ENCODE data around the gene MARCHF3. TPM values are rescaled to one million over a fixed set of nuclear protein-coding genes. Genes with fewer than 3 reads are reported as not detected.

MARCHF3 gene
- total and polyA plus RNA-seq, 2 donors (not counting 1 experiment from before 2014, with no cell fraction given), result 8.6 to 11.6 TPM

DNA sequence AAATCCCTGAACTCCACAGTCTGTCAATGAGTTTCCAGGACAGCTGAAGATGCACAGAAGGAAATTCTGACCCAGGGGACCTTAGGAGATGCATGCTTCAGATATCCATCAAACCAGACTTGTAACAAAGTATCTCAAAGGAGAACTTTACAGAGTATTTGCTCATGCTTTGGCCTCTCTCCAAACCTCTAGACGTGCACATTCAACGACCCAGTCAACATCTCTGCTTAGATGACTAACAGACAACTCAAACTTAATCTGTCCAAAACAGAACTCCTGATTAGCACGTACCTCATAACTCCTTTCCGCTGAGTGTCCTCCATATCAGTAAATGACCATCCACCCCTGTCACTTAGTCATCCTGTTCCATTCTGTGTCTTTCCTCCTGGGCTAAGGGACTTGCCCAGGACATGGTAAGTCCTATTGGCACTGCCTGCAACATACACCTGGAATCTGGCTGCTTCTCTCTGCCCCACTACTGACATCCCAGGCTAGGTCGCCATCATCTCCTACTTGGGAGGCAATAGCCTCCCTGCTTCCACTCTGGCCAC lies 146.0 kb downstream of the MARCHF3 start:
- Histone ChIP-seq H3K79me2 (ENCODE audit: control insufficient read depth, insufficient read depth, low read length) (no peaks in the 10 kb centered on the region), H4K20me1 (ENCODE audit: control insufficient read depth, extremely low read depth, insufficient read depth, low read length) (no peaks in the 10 kb centered on the region), H3K9ac (ENCODE audit: insufficient read depth, low read length) (no peak overlapping the region), H2AFZ (ENCODE audit: low read length) (no peak overlapping the region), H3K4me2 (ENCODE audit: extremely low read depth, insufficient read depth, low read length) (peak overlapping the region; percentile 33), H3K27me3 (ENCODE audit: control insufficient read depth, insufficient read depth, low read length) (no peaks in the 10 kb centered on the region), H3K36me3 (ENCODE audit: control insufficient read depth, insufficient read depth, low read length) (no peaks in the 10 kb centered on the region), H3K9me3 (ENCODE audit: control insufficient read depth, insufficient read depth, low read depth, low read length) (no peaks in the 10 kb centered on the region), H3K4me3 (replicated peaks in 1 of 4; ENCODE audit: control extremely low read depth in 1 of 4, insufficient read depth in 1 of 4, low read depth in 3 of 4, low read length in 4 of 4) (no peak overlapping the region), H3K4me1 (ENCODE audit: control insufficient read depth, extremely low read depth, insufficient read depth, low read length) (peaks cover 5% of the 10 kb centered on the region), H3K27ac (ENCODE audit: insufficient read depth, low read length) (no peak overlapping the region)
- no peak for TF ChIP-seq EZH2 (IDR thresholded peaks at IDR 0.05; ENCODE audit: low read length, missing control alignments)
- TF ChIP-seq, protein P1, sequence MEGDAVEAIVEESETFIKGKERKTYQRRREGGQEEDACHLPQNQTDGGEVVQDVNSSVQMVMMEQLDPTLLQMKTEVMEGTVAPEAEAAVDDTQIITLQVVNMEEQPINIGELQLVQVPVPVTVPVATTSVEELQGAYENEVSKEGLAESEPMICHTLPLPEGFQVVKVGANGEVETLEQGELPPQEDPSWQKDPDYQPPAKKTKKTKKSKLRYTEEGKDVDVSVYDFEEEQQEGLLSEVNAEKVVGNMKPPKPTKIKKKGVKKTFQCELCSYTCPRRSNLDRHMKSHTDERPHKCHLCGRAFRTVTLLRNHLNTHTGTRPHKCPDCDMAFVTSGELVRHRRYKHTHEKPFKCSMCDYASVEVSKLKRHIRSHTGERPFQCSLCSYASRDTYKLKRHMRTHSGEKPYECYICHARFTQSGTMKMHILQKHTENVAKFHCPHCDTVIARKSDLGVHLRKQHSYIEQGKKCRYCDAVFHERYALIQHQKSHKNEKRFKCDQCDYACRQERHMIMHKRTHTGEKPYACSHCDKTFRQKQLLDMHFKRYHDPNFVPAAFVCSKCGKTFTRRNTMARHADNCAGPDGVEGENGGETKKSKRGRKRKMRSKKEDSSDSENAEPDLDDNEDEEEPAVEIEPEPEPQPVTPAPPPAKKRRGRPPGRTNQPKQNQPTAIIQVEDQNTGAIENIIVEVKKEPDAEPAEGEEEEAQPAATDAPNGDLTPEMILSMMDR (conservative IDR thresholded peaks at IDR 0.05 in 1 of 2, IDR thresholded peaks at IDR 0.05 in 1 of 2; ENCODE audit: low read depth in 1 of 2, low read length in 2 of 2), result no peak
- DNase-seq (ENCODE audit: low read depth in 2 of 2), result peak; percentile 84 to 89

DNA sequence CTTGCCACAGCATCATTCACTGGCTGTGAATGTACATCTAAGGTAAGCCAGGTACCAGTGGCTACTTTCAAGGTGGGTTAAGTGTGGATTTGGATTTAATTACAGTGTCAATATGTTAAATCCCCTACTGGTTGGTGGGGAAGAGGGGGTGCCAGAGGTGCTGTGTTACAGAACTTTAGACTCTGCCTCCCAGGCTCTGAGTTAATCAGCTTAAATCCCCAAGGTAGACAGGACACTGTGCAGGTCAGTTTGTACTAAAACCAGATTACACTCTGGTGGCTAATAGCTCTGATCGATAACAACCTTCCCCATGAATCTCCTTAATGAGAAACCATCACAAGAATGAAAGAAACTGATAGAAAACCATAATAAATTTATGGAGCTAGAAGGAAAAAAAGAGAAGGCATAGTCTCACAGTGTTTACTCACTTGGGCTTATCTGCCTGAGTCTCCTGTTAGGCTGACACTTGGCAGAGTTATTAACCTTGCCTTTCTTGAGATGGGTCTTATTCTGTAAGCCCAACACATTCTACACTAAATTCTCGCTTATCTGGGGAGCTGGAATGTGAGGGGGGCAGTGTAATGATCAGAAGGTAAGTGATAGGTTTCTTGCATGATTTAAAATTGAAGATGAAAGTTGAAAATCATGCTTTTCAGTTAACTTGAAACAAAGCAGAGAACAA lies 146.7 kb downstream of the MARCHF3 start:
- H4K20me1 ChIP-seq (ENCODE audit: control insufficient read depth, extremely low read depth, insufficient read depth, low read length), result no peaks in the 10 kb centered on the region
- H3K27me3 ChIP-seq (ENCODE audit: control insufficient read depth, insufficient read depth, low read length), result no peaks in the 10 kb centered on the region
- no peaks in the 10 kb centered on the region for H3K9me3 ChIP-seq (ENCODE audit: control insufficient read depth, insufficient read depth, low read depth, low read length)
- H3K27ac ChIP-seq (ENCODE audit: insufficient read depth, low read length), result no peak overlapping the region
- peak in 1 of 2 donors; percentile 23 for DNase-seq (ENCODE audit: low read depth in 2 of 2)
- H3K36me3 ChIP-seq (ENCODE audit: control insufficient read depth, insufficient read depth, low read length), result no peaks in the 10 kb centered on the region
- H3K9ac ChIP-seq (ENCODE audit: insufficient read depth, low read length), result no peak overlapping the region
- no peak overlapping the region for H2AFZ ChIP-seq (ENCODE audit: low read length)
- H3K79me2 ChIP-seq (ENCODE audit: control insufficient read depth, insufficient read depth, low read length), result no peaks in the 10 kb centered on the region
- peaks cover 5% of the 10 kb centered on the region for H3K4me1 ChIP-seq (ENCODE audit: control insufficient read depth, extremely low read depth, insufficient read depth, low read length)
- no peak overlapping the region for H3K4me3 ChIP-seq (replicated peaks in 1 of 4; ENCODE audit: control extremely low read depth in 1 of 4, insufficient read depth in 1 of 4, low read depth in 3 of 4, low read length in 4 of 4)
- TF ChIP-seq EZH2 (IDR thresholded peaks at IDR 0.05; ENCODE audit: low read length, missing control alignments), result no peak
- TF ChIP-seq, protein P1 (conservative IDR thresholded peaks at IDR 0.05 in 1 of 2, IDR thresholded peaks at IDR 0.05 in 1 of 2; ENCODE audit: low read depth in 1 of 2, low read length in 2 of 2), result no peak
- H3K4me2 ChIP-seq (ENCODE audit: extremely low read depth, insufficient read depth, low read length), result peak overlapping the region; percentile 33

DNA sequence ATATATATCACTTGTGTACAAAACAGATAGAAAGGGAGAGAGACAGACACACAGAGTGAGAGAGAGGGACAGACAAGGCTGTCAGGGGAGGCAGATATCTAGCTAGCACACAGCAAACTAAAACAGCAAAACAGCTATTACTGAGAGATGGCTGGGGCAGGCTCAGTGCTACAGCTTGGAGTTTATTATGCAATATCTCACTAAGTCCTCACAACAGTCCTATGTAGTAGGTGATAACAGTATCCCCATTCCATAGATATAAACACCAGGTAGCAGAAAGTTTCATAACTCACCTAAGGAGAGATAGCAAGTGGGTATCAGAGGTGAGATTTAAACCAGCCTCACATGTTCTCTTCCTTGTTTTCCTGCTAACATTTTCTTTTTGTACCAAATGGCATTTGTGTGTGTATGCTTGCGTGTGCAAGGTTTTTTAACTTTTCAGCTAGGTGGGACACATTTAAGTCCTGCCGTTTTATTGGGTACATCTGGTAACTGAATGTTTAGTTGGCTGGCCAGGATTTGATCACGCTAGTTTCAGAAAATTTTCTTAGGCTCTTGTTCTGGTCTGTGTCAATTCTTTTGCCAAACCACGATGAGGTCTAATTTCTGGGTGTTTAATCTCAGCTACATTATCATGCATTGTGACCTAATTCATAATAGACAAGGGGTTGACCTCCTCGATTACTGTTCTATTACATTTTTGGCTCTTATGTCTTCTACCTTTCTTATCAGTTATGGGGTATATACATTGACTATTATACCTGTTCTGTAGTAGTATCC lies 148.3 kb downstream of the MARCHF3 start:
- Histone ChIP-seq H3K9me3 (ENCODE audit: control insufficient read depth, insufficient read depth, low read depth, low read length) (no peaks in the 10 kb centered on the region), H3K27ac (ENCODE audit: insufficient read depth, low read length) (no peak overlapping the region), H3K9ac (ENCODE audit: insufficient read depth, low read length) (no peak overlapping the region), H4K20me1 (ENCODE audit: control insufficient read depth, extremely low read depth, insufficient read depth, low read length) (no peaks in the 10 kb centered on the region), H3K4me1 (ENCODE audit: control insufficient read depth, extremely low read depth, insufficient read depth, low read length) (peaks cover 5% of the 10 kb centered on the region), H3K4me2 (ENCODE audit: extremely low read depth, insufficient read depth, low read length) (no peak overlapping the region), H3K79me2 (ENCODE audit: control insufficient read depth, insufficient read depth, low read length) (no peaks in the 10 kb centered on the region), H3K4me3 (replicated peaks in 1 of 4; ENCODE audit: control extremely low read depth in 1 of 4, insufficient read depth in 1 of 4, low read depth in 3 of 4, low read length in 4 of 4) (no peak overlapping the region), H3K27me3 (ENCODE audit: control insufficient read depth, insufficient read depth, low read length) (no peaks in the 10 kb centered on the region), H2AFZ (ENCODE audit: low read length) (no peak overlapping the region), H3K36me3 (ENCODE audit: control insufficient read depth, insufficient read depth, low read length) (no peaks in the 10 kb centered on the region)
- TF ChIP-seq, protein P1 (conservative IDR thresholded peaks at IDR 0.05 in 1 of 2, IDR thresholded peaks at IDR 0.05 in 1 of 2; ENCODE audit: low read depth in 1 of 2, low read length in 2 of 2), result no peak
- no peak for TF ChIP-seq EZH2 (IDR thresholded peaks at IDR 0.05; ENCODE audit: low read length, missing control alignments)
- DNase-seq (ENCODE audit: low read depth in 2 of 2), result peak in 1 of 2 donors; percentile 13

All from fibroblast of lung (primary cell).